Activated naive CD8-positive, alpha-beta T cell treated with anti-CD3 and anti-CD28 coated beads, Interleukin-2, amount 50 U/mL, for 16 hours (primary cell): Measurements from ENCODE around the gene OOSP1.
"Not testable (repeated sequence)": the region's sequence is repeated elsewhere in the genome, so short reads cannot be mapped to it uniquely, and the experiment has no call there.

Source experiments
- DNase-seq: peaks from one replicate; pipeline ENCODE4 v3.0.0-alpha.2; 2020; ENCODE audit warnings: low read depth, low spot score

The OOSP1 gene

GRCh38 chr11:59960502-59961381, 22.5 kb downstream of the OOSP1 start:
- DNase-seq: no peak

GRCh38 chr11:59962107-59962482, 23.9 kb downstream of the OOSP1 start:
- no peak for DNase-seq

GRCh38 chr11:59963733-59964132, 25.5 kb downstream of the OOSP1 start, which contains the start of gene OOSP4A:
Gene OOSP4A, plus strand, starts transcription at chr11:59964033. Its CDS starts 0 bp downstream, at chr11:59964033.
- DNase-seq: no peak

GRCh38 chr11:59965424-59965823, 27.2 kb downstream of the OOSP1 start:
- no peak for DNase-seq

GRCh38 chr11:59966201-59966600, 28.0 kb downstream of the OOSP1 start:
- no peak for DNase-seq

GRCh38 chr11:59967677-59968394, 29.6 kb downstream of the OOSP1 start:
- no peak for DNase-seq

- no peak for DNase-seq
Observed at GRCh38 chr11:59968395-59968783, 30.2 kb downstream of the OOSP1 start.

GRCh38 chr11:59973097-59973496, 34.9 kb downstream of the OOSP1 start:
- no peak for DNase-seq

- no peak for DNase-seq
Observed at GRCh38 chr11:59981106-59981770, 43.0 kb downstream of the OOSP1 start.

GRCh38 chr11:59982037-59982436, 43.8 kb downstream of the OOSP1 start:
- not testable (repeated sequence) for DNase-seq

- DNase-seq: no peak
Observed at GRCh38 chr11:59983212-59983611, 45.0 kb downstream of the OOSP1 start.

- no peak for DNase-seq
Observed at GRCh38 chr11:59984368-59984767, 46.1 kb downstream of the OOSP1 start.

GRCh38 chr11:59990421-59990820, 52.2 kb downstream of the OOSP1 start:
- DNase-seq: no peak

- no peak for DNase-seq
Observed at GRCh38 chr11:59992425-59992824, 54.2 kb downstream of the OOSP1 start.

- no peak for DNase-seq
Observed at GRCh38 chr11:59997800-59998199, 59.6 kb downstream of the OOSP1 start.

- no peak for DNase-seq
Observed at GRCh38 chr11:59999691-60000090, 61.5 kb downstream of the OOSP1 start.

- DNase-seq: no peak
Observed at GRCh38 chr11:60003729-60004128, 65.5 kb downstream of the OOSP1 start.

- no peak for DNase-seq
Observed at GRCh38 chr11:60005360-60005759, 67.1 kb downstream of the OOSP1 start.
